Panc1 (cell line): ENCODE results near the gene ZNF792.
"Not testable (repeated sequence)": the region's sequence is repeated elsewhere in the genome, so short reads cannot be mapped to it uniquely, and the experiment has no call there.

ENCODE experiments used
- CTCF ChIP-seq: fragments of 450-650 bp; IDR thresholded peaks from 2 replicates; pipeline ENCODE4 v1.5.1; 2017; ENCODE audit warnings: mild to moderate bottlenecking
- POLR2AphosphoS5 ChIP-seq: IDR thresholded peaks from 2 replicates; pipeline ENCODE4 v1.6.1; 2012; ENCODE audit warnings: mild to moderate bottlenecking, low read depth, low read length, moderate library complexity
- SIN3A ChIP-seq: IDR thresholded peaks from 2 replicates; pipeline ENCODE4 v1.6.1; 2012; ENCODE audit warnings: low read depth, mild to moderate bottlenecking, low read length, moderate library complexity, borderline replicate concordance; ENCODE audit not compliant: insufficient read depth
- TCF7L2 ChIP-seq: IDR thresholded peaks from 2 replicates; pipeline ENCODE4 v1.6.1; 2011; ENCODE audit warnings: mild to moderate bottlenecking, low read depth, low read length, inconsistent platforms
- TF ChIP-seq, protein P1 (sequence below), 2 experiments: IDR thresholded peaks; 2 replicates each; pipeline ENCODE4 v1.6.1; 2011 to 2012; ENCODE audit warnings: low read depth in 2 of 2, control low read depth in 1 of 2, low read length in 1 of 2, mild to moderate bottlenecking in 1 of 2, moderate library complexity in 1 of 2; ENCODE audit not compliant: insufficient read depth in 1 of 2

DNA sequence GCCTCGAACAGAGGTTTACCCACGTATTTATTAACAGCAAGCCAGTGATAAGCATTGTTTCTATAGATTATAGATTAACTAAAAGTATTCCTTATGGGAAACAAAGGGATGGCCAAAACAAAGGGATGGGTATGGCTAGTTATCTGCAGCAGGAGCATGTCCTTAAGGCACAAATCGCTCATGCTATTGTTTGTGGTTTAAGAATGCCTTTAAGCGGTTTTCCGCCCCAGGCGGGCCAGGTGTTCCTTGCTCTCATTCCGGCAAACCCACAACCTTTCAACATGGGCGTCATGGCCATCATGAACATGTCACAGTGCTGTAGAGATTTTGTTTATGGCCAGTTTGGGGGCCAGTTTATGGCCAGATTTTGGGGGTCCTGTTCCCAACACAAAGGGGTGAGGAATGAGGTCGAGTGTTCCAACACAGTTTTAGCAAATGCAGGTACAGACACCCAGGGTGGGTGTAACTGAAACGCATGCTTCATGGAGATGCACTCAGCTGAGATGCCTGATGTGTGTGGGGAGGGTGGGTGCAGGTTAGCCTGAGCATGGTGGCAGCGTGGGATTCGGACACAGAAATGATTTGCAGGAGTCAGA lies 6.3 kb upstream of the ZNF792 start:
- TF ChIP-seq CTCF, POLR2AphosphoS5, TCF7L2, SIN3A: not testable (repeated sequence)
- TF ChIP-seq, protein P1, sequence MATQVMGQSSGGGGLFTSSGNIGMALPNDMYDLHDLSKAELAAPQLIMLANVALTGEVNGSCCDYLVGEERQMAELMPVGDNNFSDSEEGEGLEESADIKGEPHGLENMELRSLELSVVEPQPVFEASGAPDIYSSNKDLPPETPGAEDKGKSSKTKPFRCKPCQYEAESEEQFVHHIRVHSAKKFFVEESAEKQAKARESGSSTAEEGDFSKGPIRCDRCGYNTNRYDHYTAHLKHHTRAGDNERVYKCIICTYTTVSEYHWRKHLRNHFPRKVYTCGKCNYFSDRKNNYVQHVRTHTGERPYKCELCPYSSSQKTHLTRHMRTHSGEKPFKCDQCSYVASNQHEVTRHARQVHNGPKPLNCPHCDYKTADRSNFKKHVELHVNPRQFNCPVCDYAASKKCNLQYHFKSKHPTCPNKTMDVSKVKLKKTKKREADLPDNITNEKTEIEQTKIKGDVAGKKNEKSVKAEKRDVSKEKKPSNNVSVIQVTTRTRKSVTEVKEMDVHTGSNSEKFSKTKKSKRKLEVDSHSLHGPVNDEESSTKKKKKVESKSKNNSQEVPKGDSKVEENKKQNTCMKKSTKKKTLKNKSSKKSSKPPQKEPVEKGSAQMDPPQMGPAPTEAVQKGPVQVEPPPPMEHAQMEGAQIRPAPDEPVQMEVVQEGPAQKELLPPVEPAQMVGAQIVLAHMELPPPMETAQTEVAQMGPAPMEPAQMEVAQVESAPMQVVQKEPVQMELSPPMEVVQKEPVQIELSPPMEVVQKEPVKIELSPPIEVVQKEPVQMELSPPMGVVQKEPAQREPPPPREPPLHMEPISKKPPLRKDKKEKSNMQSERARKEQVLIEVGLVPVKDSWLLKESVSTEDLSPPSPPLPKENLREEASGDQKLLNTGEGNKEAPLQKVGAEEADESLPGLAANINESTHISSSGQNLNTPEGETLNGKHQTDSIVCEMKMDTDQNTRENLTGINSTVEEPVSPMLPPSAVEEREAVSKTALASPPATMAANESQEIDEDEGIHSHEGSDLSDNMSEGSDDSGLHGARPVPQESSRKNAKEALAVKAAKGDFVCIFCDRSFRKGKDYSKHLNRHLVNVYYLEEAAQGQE (IDR thresholded peaks at IDR 0.05; ENCODE audit: insufficient read depth in 1 of 2, low read depth in 2 of 2, low read length in 1 of 2): not testable (repeated sequence)
